ENCODE data around the gene SAA4. TPM values are rescaled to one million over a fixed set of nuclear protein-coding genes. Genes with fewer than 3 reads are reported as not detected.

Gene SAA4
- total RNA-seq, 6 experiments from 2014 or later = 798 to 1,388 (median 1,016) TPM

DNA sequence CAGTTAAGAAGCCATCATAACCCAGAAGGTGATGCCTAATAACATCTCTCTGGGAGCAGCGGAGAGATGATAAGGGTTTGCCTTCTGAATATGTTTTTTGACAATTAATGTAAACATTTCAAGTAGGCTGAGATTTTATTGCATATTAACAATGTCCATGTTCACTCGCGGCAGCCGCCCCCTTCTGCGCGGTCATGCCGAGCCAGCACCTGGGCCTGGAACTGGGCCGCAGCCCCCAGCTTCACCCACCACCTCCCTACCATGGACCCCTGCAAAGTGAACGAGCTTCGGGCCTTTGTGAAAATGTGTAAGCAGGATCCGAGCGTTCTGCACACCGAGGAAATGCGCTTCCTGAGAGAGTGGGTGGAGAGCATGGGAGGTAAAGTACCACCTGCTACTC lies 25.1 kb upstream of the SAA4 start:
- DNase-seq (no peak), ATAC-seq (no peak)
- WGBS (ENCODE audit: insufficient coverage, low coverage, low lambda C conversion rate, missing lambda C conversion rate) = 93% methylated on average over 5 of the region's 14 CpGs
- H3K36me3 ChIP-seq = no peaks in the 10 kb centered on the region
- intact Hi-C loops (cut with DNase I) = no loop called here
- peaks cover 0 to 79% (median 29%) of the 10 kb centered on the region in 4 donors for H3K4me1 ChIP-seq
- TF ChIP-seq, protein P1, sequence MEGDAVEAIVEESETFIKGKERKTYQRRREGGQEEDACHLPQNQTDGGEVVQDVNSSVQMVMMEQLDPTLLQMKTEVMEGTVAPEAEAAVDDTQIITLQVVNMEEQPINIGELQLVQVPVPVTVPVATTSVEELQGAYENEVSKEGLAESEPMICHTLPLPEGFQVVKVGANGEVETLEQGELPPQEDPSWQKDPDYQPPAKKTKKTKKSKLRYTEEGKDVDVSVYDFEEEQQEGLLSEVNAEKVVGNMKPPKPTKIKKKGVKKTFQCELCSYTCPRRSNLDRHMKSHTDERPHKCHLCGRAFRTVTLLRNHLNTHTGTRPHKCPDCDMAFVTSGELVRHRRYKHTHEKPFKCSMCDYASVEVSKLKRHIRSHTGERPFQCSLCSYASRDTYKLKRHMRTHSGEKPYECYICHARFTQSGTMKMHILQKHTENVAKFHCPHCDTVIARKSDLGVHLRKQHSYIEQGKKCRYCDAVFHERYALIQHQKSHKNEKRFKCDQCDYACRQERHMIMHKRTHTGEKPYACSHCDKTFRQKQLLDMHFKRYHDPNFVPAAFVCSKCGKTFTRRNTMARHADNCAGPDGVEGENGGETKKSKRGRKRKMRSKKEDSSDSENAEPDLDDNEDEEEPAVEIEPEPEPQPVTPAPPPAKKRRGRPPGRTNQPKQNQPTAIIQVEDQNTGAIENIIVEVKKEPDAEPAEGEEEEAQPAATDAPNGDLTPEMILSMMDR (IDR thresholded peaks at IDR 0.05) = no peak
- TF ChIP-seq POLR2A (IDR thresholded peaks at IDR 0.05) = no peak
- H3K9me3 ChIP-seq = no peaks in the 10 kb centered on the region
- H3K27ac ChIP-seq = no peak overlapping the region
- H3K4me3 ChIP-seq = no peak overlapping the region
- no peaks in the 10 kb centered on the region for H3K27me3 ChIP-seq

DNA sequence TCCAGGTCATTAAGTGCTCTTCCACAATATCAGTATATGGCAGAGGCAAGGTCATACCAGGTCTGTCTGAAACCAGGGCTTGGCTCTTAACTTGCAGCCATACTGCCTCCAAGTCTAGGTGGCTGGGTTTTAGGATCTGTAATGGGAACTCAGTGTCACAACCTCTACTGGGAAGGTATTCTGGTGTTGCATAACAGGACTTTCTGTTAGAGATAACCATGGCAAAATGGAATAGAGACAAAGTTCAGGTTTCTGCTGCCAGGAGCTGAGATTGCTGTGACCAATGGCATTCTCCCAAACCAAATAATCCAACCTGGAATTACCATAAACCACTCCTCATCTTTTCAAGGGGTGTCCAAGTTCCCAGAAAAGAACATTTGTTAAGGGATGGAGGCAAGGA lies 22.7 kb upstream of the SAA4 start:
- peak overlapping the region; percentile 51 to 64 (median 54) for H3K27ac ChIP-seq
- H3K27me3 ChIP-seq = no peaks in the 10 kb centered on the region
- H3K4me1 ChIP-seq = peaks cover 0 to 72% (median 25%) of the 10 kb centered on the region in 4 donors
- intact Hi-C loops (cut with DNase I) = no loop called here
- TF ChIP-seq, protein P1 (IDR thresholded peaks at IDR 0.05) = no peak
- TF ChIP-seq POLR2A (IDR thresholded peaks at IDR 0.05) = peak; percentile 15
- ATAC-seq = peak; percentile 81 to 93 (median 89)
- H3K9me3 ChIP-seq = no peaks in the 10 kb centered on the region
- peak in 1 of 3 donors; percentile 67 for DNase-seq
- no peak overlapping the region for H3K4me3 ChIP-seq
- no peaks in the 10 kb centered on the region for H3K36me3 ChIP-seq

DNA sequence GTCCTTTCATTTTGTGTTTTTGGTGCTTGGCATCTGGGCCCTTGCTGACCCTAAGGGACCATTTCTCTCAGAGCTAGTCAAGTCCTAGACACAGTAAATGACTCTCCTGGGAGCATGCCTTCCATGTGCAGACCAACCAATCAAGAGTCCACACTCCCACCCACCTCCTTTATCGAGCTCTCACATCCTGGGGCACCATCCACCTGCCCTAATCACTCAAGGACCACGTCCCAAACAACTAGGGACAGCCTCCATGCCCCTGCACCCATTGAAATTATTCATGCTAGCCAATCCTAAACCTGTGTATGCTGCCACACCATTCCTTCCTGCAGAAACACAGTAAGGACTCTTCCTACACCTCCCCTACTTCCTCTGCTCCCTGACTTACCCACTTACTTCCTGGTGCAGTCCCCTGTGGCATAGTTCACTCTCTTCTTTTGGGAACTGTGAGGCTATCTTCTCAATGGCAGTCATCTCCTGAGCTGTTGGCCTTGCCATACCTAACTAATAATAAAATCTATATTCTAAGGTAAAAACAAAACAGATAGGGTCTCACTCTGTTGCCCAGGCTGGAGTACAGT lies 18.3 kb upstream of the SAA4 start:
- no peaks in the 10 kb centered on the region for H3K36me3 ChIP-seq
- H3K27ac ChIP-seq = no peak overlapping the region
- no peak overlapping the region for H3K4me3 ChIP-seq
- H3K27me3 ChIP-seq = no peaks in the 10 kb centered on the region
- peaks cover 0 to 31% (median 14%) of the 10 kb centered on the region in 4 donors for H3K4me1 ChIP-seq
- H3K9me3 ChIP-seq = no peaks in the 10 kb centered on the region
- intact Hi-C loops (cut with DNase I) = no loop called here
- 74% methylated on average over 2 of the region's 2 CpGs for WGBS (ENCODE audit: insufficient coverage, low coverage, low lambda C conversion rate, missing lambda C conversion rate)
- no peak for TF ChIP-seq POLR2A (IDR thresholded peaks at IDR 0.05)
- TF ChIP-seq, protein P1 (IDR thresholded peaks at IDR 0.05) = no peak
- ATAC-seq (no peak), DNase-seq (no peak)

DNA sequence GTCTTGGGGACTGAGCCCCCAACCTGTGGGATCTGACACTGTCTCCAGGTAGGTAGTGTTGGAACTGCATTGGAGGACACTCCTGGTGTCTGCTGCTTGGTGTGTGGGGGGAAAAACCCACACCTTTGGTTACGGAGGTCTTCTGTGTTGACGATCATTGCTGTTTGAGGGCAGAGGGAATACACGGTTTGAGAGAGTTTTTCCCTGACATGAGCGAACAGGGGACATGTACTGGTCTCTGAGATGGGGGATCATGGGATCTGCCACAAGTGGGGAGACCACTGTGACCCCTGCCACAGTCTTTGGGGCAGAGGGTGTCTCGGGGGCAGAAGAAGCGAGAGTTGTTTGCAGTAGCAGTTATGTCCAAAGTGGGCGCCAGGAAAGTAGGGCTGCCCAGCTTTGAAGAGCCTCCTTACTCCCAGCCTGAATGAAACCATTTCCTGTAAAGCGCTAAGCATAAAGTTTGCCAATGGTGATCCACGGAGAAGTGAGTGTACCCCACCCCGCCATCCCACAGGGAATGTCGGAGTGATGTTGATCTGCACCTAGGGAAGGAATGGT lies 17.3 kb upstream of the SAA4 start:
- no peak for ATAC-seq
- Histone ChIP-seq H3K4me3 (no peak overlapping the region), H3K27me3 (no peaks in the 10 kb centered on the region), H3K4me1 (peaks cover 0 to 28% (median 11%) of the 10 kb centered on the region in 4 donors), H3K36me3 (no peaks in the 10 kb centered on the region), H3K27ac (no peak overlapping the region), H3K9me3 (no peaks in the 10 kb centered on the region)
- no peak for DNase-seq
- intact Hi-C loops (cut with DNase I) = no loop called here
- no peak for TF ChIP-seq POLR2A (IDR thresholded peaks at IDR 0.05)
- TF ChIP-seq, protein P1 (IDR thresholded peaks at IDR 0.05) = no peak
- 77% methylated on average over 9 of the region's 11 CpGs for WGBS (ENCODE audit: insufficient coverage, low coverage, low lambda C conversion rate, missing lambda C conversion rate)
